HEK293 (cell line): ENCODE results near the gene DPYSL4.
A peak's percentile ranks its signal among the peaks of the same experiment; 100 is the strongest.

Source experiments
- CTCF ChIA-PET: fragments of 350-600 bp; formaldehyde crosslinking; extraction: SDS; loops from one replicate; lab custom pipeline; 2021; ENCODE audit warnings: antibody characterized with exemption; lab: Yijun Ruan, JAX
- POLR2A ChIA-PET: fragments of 300-600 bp; formaldehyde crosslinking; extraction: SDS; loops from one replicate; lab custom pipeline; 2020; ENCODE audit warnings: antibody characterized with exemption, inconsistent platforms; lab: Yijun Ruan, JAX
- H3K27ac ChIP-seq: fragments of 200-500 bp; sonication (Bioruptor generic); 2 replicates; pipeline ENCODE4 v1.5.1; 2014; ENCODE audit warnings: low read depth, low read length, control low read depth, inconsistent platforms; ENCODE audit errors: extremely low read depth
- H3K36me3 ChIP-seq, 2 experiments: fragments of 200-500 bp in 1 of 2; sonication (Bioruptor generic) in 1 of 2; 1 replicate in 1 of 2; 2 replicates in 1 of 2; pipeline ENCODE4 v1.5.1; 2014 to 2017; ENCODE audit warnings: inconsistent platforms in 2 of 2, low read length in 2 of 2; ENCODE audit not compliant: control insufficient read depth in 2 of 2, insufficient read depth in 1 of 2
- H3K4me1 ChIP-seq: fragments of 200-500 bp; sonication (Bioruptor generic); 2 replicates; pipeline ENCODE4 v1.5.1; 2014; ENCODE audit warnings: mild to moderate bottlenecking, low read length, inconsistent platforms; ENCODE audit not compliant: control insufficient read depth, insufficient read depth
- H3K4me3 ChIP-seq: 2 replicates; pipeline ENCODE4 v1.5.1; 2011; ENCODE audit warnings: low read depth, mild to moderate bottlenecking, control low read depth, low read length, moderate library complexity
- H3K9me3 ChIP-seq: fragments of 200-500 bp; sonication (Bioruptor generic); 2 replicates; pipeline ENCODE4 v1.5.1; 2014; ENCODE audit warnings: low read depth, low read length, inconsistent platforms; ENCODE audit not compliant: control insufficient read depth, insufficient read depth
- CTCF ChIP-seq: fragments of 450-650 bp; formaldehyde crosslinking; IDR thresholded peaks from 2 replicates; pipeline ENCODE4 v1.5.1; 2016; ENCODE audit warnings: missing biosample characterization, missing genetic modification characterization
- GLIS2 ChIP-seq: fragments of 450-650 bp; formaldehyde crosslinking; IDR thresholded peaks from 2 replicates; pipeline ENCODE4 v1.5.1; 2016; ENCODE audit warnings: missing biosample characterization, missing genetic modification characterization
- KLF10 ChIP-seq: fragments of 450-650 bp; IDR thresholded peaks from 2 replicates; pipeline ENCODE4 v1.5.1; 2018; ENCODE audit warnings: missing biosample characterization, mild to moderate bottlenecking, missing genetic modification characterization
- KLF16 ChIP-seq: fragments of 450-650 bp; formaldehyde crosslinking; IDR thresholded peaks from 2 replicates; pipeline ENCODE4 v1.5.1; 2017; ENCODE audit warnings: missing biosample characterization, missing genetic modification characterization
- KLF8 ChIP-seq: fragments of 450-650 bp; formaldehyde crosslinking; IDR thresholded peaks from 2 replicates; pipeline ENCODE4 v1.5.1; 2016; ENCODE audit warnings: missing biosample characterization, missing genetic modification characterization
- MYNN ChIP-seq: fragments of 450-650 bp; formaldehyde crosslinking; IDR thresholded peaks from 2 replicates; pipeline ENCODE4 v1.5.1; 2016; ENCODE audit warnings: missing biosample characterization, missing genetic modification characterization, borderline replicate concordance
- PRDM1 ChIP-seq: fragments of 450-650 bp; formaldehyde crosslinking; IDR thresholded peaks from 2 replicates; pipeline ENCODE4; 2016; ENCODE audit warnings: missing biosample characterization, missing genetic modification characterization
- SP2 ChIP-seq: fragments of 450-650 bp; formaldehyde crosslinking; IDR thresholded peaks from 2 replicates; pipeline ENCODE4 v1.5.1; 2016; ENCODE audit warnings: missing biosample characterization, missing genetic modification characterization
- TRIM28 ChIP-seq: IDR thresholded peaks from 2 replicates; pipeline ENCODE4 v1.6.1; 2011; ENCODE audit warnings: low read length, control low read depth, borderline replicate concordance
- ZBTB20 ChIP-seq: fragments of 450-650 bp; formaldehyde crosslinking; IDR thresholded peaks from 2 replicates; pipeline ENCODE4 v1.5.1; 2016; ENCODE audit warnings: missing biosample characterization, missing genetic modification characterization
- ZBTB48 ChIP-seq: fragments of 450-650 bp; formaldehyde crosslinking; IDR thresholded peaks from 2 replicates; pipeline ENCODE4 v1.5.1; 2016; ENCODE audit warnings: missing biosample characterization, missing genetic modification characterization
- ZBTB8A ChIP-seq: fragments of 450-650 bp; formaldehyde crosslinking; IDR thresholded peaks from 2 replicates; pipeline ENCODE4 v1.5.1; 2016; ENCODE audit warnings: missing biosample characterization, missing genetic modification characterization
- ZFHX2 ChIP-seq: fragments of 450-650 bp; formaldehyde crosslinking; conservative IDR thresholded peaks from 2 replicates; pipeline ENCODE4 v1.5.1; 2016; ENCODE audit warnings: missing biosample characterization, missing genetic modification characterization
- ZNF112 ChIP-seq: fragments of 450-650 bp; formaldehyde crosslinking; IDR thresholded peaks from 2 replicates; pipeline ENCODE4 v1.5.0; 2017; ENCODE audit warnings: missing biosample characterization, missing genetic modification characterization
- ZNF341 ChIP-seq: fragments of 450-650 bp; formaldehyde crosslinking; IDR thresholded peaks from 2 replicates; pipeline ENCODE4; 2016; ENCODE audit warnings: low read depth, missing biosample characterization, missing genetic modification characterization
- ZNF391 ChIP-seq: fragments of 450-650 bp; formaldehyde crosslinking; IDR thresholded peaks from 2 replicates; pipeline ENCODE4 v1.5.1; 2016; ENCODE audit warnings: low read depth, missing biosample characterization, missing genetic modification characterization, borderline replicate concordance
- ZNF398 ChIP-seq: fragments of 450-650 bp; formaldehyde crosslinking; IDR thresholded peaks from 2 replicates; pipeline ENCODE4 v1.5.1; 2017; ENCODE audit warnings: missing biosample characterization, missing genetic modification characterization
- ZNF510 ChIP-seq: fragments of 450-650 bp; formaldehyde crosslinking; IDR thresholded peaks from 2 replicates; pipeline ENCODE4 v1.5.1; 2018; ENCODE audit warnings: mild to moderate bottlenecking, missing genetic modification characterization, missing biosample characterization; ENCODE audit not compliant: insufficient replicate concordance
- ZNF610 ChIP-seq: fragments of 450-650 bp; formaldehyde crosslinking; IDR thresholded peaks from 2 replicates; pipeline ENCODE4 v1.5.1; 2016; ENCODE audit warnings: missing biosample characterization, missing genetic modification characterization, borderline replicate concordance
- ZNF645 ChIP-seq: fragments of 450-650 bp; formaldehyde crosslinking; IDR thresholded peaks from 2 replicates; pipeline ENCODE4; 2016; ENCODE audit warnings: missing biosample characterization, missing genetic modification characterization
- ZNF792 ChIP-seq: fragments of 450-650 bp; formaldehyde crosslinking; IDR thresholded peaks from 2 replicates; pipeline ENCODE4 v1.5.1; 2016; ENCODE audit warnings: missing biosample characterization, missing genetic modification characterization

DPYSL4 gene

GRCh38 chr10:132186488-132187429 lies at the start of gene DPYSL4 (continued):
- TF ChIP-seq ZBTB8A: 0 out of 2 replicates have a peak, but pooled peaks have one; percentile 23
- no peak for TF ChIP-seq ZNF112 (tag by site-specific recombination)
- no peak for TF ChIP-seq ZNF792 (tag by site-specific recombination)
- TF ChIP-seq KLF16 (tag by site-specific recombination): 0 out of 2 replicates have a peak, but pooled peaks have one; percentile 37
- peak; percentile 60 for TF ChIP-seq GLIS2
- peak; percentile 23; the same call in 1 of the 2 replicates for TF ChIP-seq ZNF341
- no peak for TF ChIP-seq ZNF391 (tag by site-specific recombination)
- TF ChIP-seq KLF10: peak; percentile 77
- 0 out of 2 replicates have a peak, but pooled peaks have one; percentile 13 for TF ChIP-seq ZNF398
- peak; percentile 49 for TF ChIP-seq ZFHX2
- TF ChIP-seq ZBTB20 (tag by site-specific recombination): peak; percentile 69
- TF ChIP-seq KLF8 (tag by site-specific recombination): peak; percentile 89
- no peak for TF ChIP-seq ZNF610 (tag by site-specific recombination)
- TF ChIP-seq MYNN: peak; percentile 69; the same call in 1 of the 2 replicates
- TF ChIP-seq PRDM1 (tag by site-specific recombination): no peak

GRCh38 chr10:132137111-132138072 lies 49.4 kb upstream of the DPYSL4 start:
- TF ChIP-seq TRIM28 (no peak), CTCF (tag by site-specific recombination) (no peak), ZNF645 (tag by site-specific recombination) (no peak), SP2 (tag by site-specific recombination) (no peak), ZBTB48 (tag by site-specific recombination) (no peak), ZNF510 (tag by site-specific recombination) (no peak)
- Histone ChIP-seq H3K36me3 (no peaks in the 10 kb centered on the region), H3K9me3 (no peaks in the 10 kb centered on the region), H3K4me1 (no peaks in the 10 kb centered on the region), H3K4me3 (no peak overlapping the region), H3K27ac (no peak overlapping the region)
- CTCF ChIA-PET: interaction anchor here (0.7 kb wide), 1 partner anchor 115 kb away, joined by 3 read pairs; no protein-coding TSS in a partner anchor
- POLR2A ChIA-PET: no interaction called here
